ENCODE results near the gene BFSP1. TPM values are rescaled to one million over a fixed set of nuclear protein-coding genes. Genes with fewer than 3 reads are reported as not detected.

The BFSP1 gene
- total and polyA plus RNA-seq, 2 experiments from 2014 or later = 2.0 to 2.3 TPM

- WGBS (ENCODE audit: low lambda C conversion rate, missing lambda C conversion rate) = 74% methylated on average over 2 of the region's 2 CpGs
- no peak for TF ChIP-seq EZH2 (IDR thresholded peaks at IDR 0.05; ENCODE audit: borderline replicate concordance)
- TF ChIP-seq CTCF (IDR thresholded peaks at IDR 0.05; ENCODE audit: poor library complexity) = no peak
- no peak for TF ChIP-seq EZH2phosphoT487 (IDR thresholded peaks at IDR 0.05; ENCODE audit: low read depth, severe bottlenecking, unreplicated experiment)
- no peak for DNase-seq (ENCODE audit: low spot score)
- H3K27me3 ChIP-seq = no peaks in the 10 kb centered on the region
- no peaks in the 10 kb centered on the region for H4K20me1 ChIP-seq (ENCODE audit: insufficient read depth, poor library complexity, severe bottlenecking)
- no peaks in the 10 kb centered on the region for H3K4me1 ChIP-seq (ENCODE audit: insufficient read depth)
- H3K4me2 ChIP-seq = no peak overlapping the region
- H3K9me2 ChIP-seq (replicated peaks; ENCODE audit: insufficient read depth) = no peaks in the 10 kb centered on the region
- no peak overlapping the region for H2AFZ ChIP-seq
- no peaks in the 10 kb centered on the region for H3K79me2 ChIP-seq
- no peak overlapping the region for H3K27ac ChIP-seq
- no peaks in the 10 kb centered on the region for H3K36me3 ChIP-seq (replicated peaks; ENCODE audit: insufficient read depth, low read depth)
- H3K9me3 ChIP-seq (ENCODE audit: low read depth) = no peaks in the 10 kb centered on the region
- no peak overlapping the region for H3K4me3 ChIP-seq
Observed at GRCh38 chr20:17513939-17514338, 17.2 kb downstream of the BFSP1 start.

- Histone ChIP-seq H3K9me3 (ENCODE audit: low read depth) (no peaks in the 10 kb centered on the region), H3K4me2 (no peak overlapping the region), H3K36me3 (replicated peaks; ENCODE audit: insufficient read depth, low read depth) (no peaks in the 10 kb centered on the region), H3K27me3 (no peaks in the 10 kb centered on the region), H3K4me1 (ENCODE audit: insufficient read depth) (no peaks in the 10 kb centered on the region), H3K27ac (no peak overlapping the region), H3K9me2 (replicated peaks; ENCODE audit: insufficient read depth) (no peaks in the 10 kb centered on the region), H3K79me2 (no peaks in the 10 kb centered on the region), H4K20me1 (ENCODE audit: insufficient read depth, poor library complexity, severe bottlenecking) (no peaks in the 10 kb centered on the region), H3K4me3 (no peak overlapping the region), H2AFZ (no peak overlapping the region)
- 92% methylated on average over 6 of the region's 6 CpGs for WGBS (ENCODE audit: low lambda C conversion rate, missing lambda C conversion rate)
- no peak for TF ChIP-seq EZH2 (IDR thresholded peaks at IDR 0.05; ENCODE audit: borderline replicate concordance)
- TF ChIP-seq EZH2phosphoT487 (IDR thresholded peaks at IDR 0.05; ENCODE audit: low read depth, severe bottlenecking, unreplicated experiment) = no peak
- no peak for DNase-seq (ENCODE audit: low spot score)
Observed at GRCh38 chr20:17511401-17511800, 19.8 kb downstream of the BFSP1 start.

- Histone ChIP-seq H3K27ac (no peak overlapping the region), H3K4me3 (no peak overlapping the region), H3K36me3 (replicated peaks; ENCODE audit: insufficient read depth, low read depth) (no peaks in the 10 kb centered on the region), H3K4me1 (ENCODE audit: insufficient read depth) (no peaks in the 10 kb centered on the region), H3K27me3 (no peaks in the 10 kb centered on the region), H3K79me2 (no peaks in the 10 kb centered on the region), H4K20me1 (ENCODE audit: insufficient read depth, poor library complexity, severe bottlenecking) (no peaks in the 10 kb centered on the region), H3K4me2 (no peak overlapping the region), H3K9me2 (replicated peaks; ENCODE audit: insufficient read depth) (no peaks in the 10 kb centered on the region), H3K9me3 (ENCODE audit: low read depth) (no peaks in the 10 kb centered on the region), H2AFZ (no peak overlapping the region)
- TF ChIP-seq CTCF (IDR thresholded peaks at IDR 0.05; ENCODE audit: poor library complexity) (no peak), EZH2phosphoT487 (IDR thresholded peaks at IDR 0.05; ENCODE audit: low read depth, severe bottlenecking, unreplicated experiment) (no peak), EZH2 (IDR thresholded peaks at IDR 0.05; ENCODE audit: borderline replicate concordance) (no peak)
- no peak for DNase-seq (ENCODE audit: low spot score)
- WGBS (ENCODE audit: low lambda C conversion rate, missing lambda C conversion rate) = 68% methylated on average over 4 of the region's 4 CpGs
Observed at GRCh38 chr20:17510548-17510947, 20.6 kb downstream of the BFSP1 start.

DNA sequence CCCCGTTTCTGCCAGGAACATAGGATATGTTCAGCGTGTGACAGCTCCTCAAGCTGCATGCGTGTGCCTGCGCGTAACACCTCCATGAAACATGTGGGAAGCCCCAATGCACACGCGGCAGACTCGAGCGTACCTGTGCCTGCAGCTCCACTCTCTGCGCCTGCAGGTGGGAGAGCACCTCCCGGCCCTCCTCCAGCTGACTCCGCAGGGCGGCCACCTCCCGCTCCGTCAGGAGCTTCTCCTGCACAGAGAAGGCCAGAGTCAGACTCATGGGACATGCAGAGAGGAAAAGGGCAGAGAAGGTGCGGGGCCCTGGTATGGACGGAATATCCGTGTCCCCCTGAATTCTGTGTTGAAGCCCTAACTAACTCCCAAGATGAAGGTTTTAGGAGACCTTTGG is 22.4 kb downstream of the BFSP1 start:
- Histone ChIP-seq H3K9me3 (ENCODE audit: low read depth) (no peaks in the 10 kb centered on the region), H3K36me3 (replicated peaks; ENCODE audit: insufficient read depth, low read depth) (no peaks in the 10 kb centered on the region), H2AFZ (no peak overlapping the region), H3K4me3 (no peak overlapping the region), H3K4me1 (ENCODE audit: insufficient read depth) (no peaks in the 10 kb centered on the region), H3K9me2 (replicated peaks; ENCODE audit: insufficient read depth) (no peaks in the 10 kb centered on the region), H3K4me2 (no peak overlapping the region), H3K27ac (no peak overlapping the region), H4K20me1 (ENCODE audit: insufficient read depth, poor library complexity, severe bottlenecking) (no peaks in the 10 kb centered on the region), H3K27me3 (no peaks in the 10 kb centered on the region), H3K79me2 (no peaks in the 10 kb centered on the region)
- WGBS (ENCODE audit: low lambda C conversion rate, missing lambda C conversion rate) = 96% methylated on average over 18 of the region's 18 CpGs
- TF ChIP-seq EZH2phosphoT487 (IDR thresholded peaks at IDR 0.05; ENCODE audit: low read depth, severe bottlenecking, unreplicated experiment) (no peak), CTCF (IDR thresholded peaks at IDR 0.05; ENCODE audit: poor library complexity) (no peak), EZH2 (IDR thresholded peaks at IDR 0.05; ENCODE audit: borderline replicate concordance) (no peak)
- DNase-seq (ENCODE audit: low spot score) = no peak

Data from hepatocyte (in vitro differentiated cells).